ENCODE results near the gene SRGAP2B. TPM values are rescaled to one million over a fixed set of nuclear protein-coding genes. Genes with fewer than 3 reads are reported as not detected.
"Not testable (repeated sequence)": the region's sequence is repeated elsewhere in the genome, so short reads cannot be mapped to it uniquely, and the experiment has no call there.

The SRGAP2B gene
- total and polyA plus RNA-seq, 2 of the 8 experiments (the other 6 are each of a cell fraction or from before 2014, with no cell fraction given): 4.9 to 39.5 TPM

GRCh38 chr1:144927292-144927691 lies 167.8 kb downstream of the SRGAP2B start:
- 71% methylated on average over 1 of the region's 1 CpG; no CpG with 5 or more reads in 1 of the 2 experiments for WGBS, 2 experiments (ENCODE audit: extremely low coverage in 1 of 2, insufficient coverage in 1 of 2, insufficient read length in 1 of 2, insufficient replicate concordance in 2 of 2, low coverage in 1 of 2, low lambda C conversion rate in 2 of 2, missing lambda C conversion rate in 1 of 2)
- H3K79me1 ChIP-seq (ENCODE audit: low read depth, low read length); DNase-seq (ENCODE audit: low read depth in 1 of 2, low spot score in 2 of 2); H2BK15ac ChIP-seq (ENCODE audit: low read length); FAIRE-seq; H3K56ac ChIP-seq (replicated peaks; ENCODE audit: insufficient read length, low read depth, low read length); H2BK12ac ChIP-seq (ENCODE audit: low read depth, low read length); H3K4me2 ChIP-seq (ENCODE audit: insufficient read depth in 1 of 2, low read depth in 2 of 2, low read length in 2 of 2); H3K27ac ChIP-seq (ENCODE audit: low read depth, low read length); H3K9ac ChIP-seq (replicated peaks in 1 of 4; ENCODE audit: extremely low read depth in 1 of 4, low read depth in 3 of 4, low read length in 3 of 4); H3K4me1 ChIP-seq (replicated peaks in 1 of 4; ENCODE audit: control insufficient read depth in 3 of 4, insufficient read depth in 4 of 4, low read length in 3 of 4); H3K4me3 ChIP-seq (ENCODE audit: extremely low read depth in 1 of 4, insufficient read depth in 2 of 4, low read depth in 3 of 4, low read length in 4 of 4); H3K23me2 ChIP-seq (ENCODE audit: low read depth, low read length); H3K4ac ChIP-seq (replicated peaks; ENCODE audit: insufficient read length, low read depth, low read length); H4K8ac ChIP-seq (ENCODE audit: extremely low read depth, insufficient read depth, low read length); H4K5ac ChIP-seq (ENCODE audit: insufficient read length, low read depth, low read length); H4K91ac ChIP-seq (replicated peaks; ENCODE audit: insufficient read length, low read length); H2BK5ac ChIP-seq (ENCODE audit: low read depth, low read length); H2AFZ ChIP-seq (ENCODE audit: low read length); H3K14ac ChIP-seq (ENCODE audit: insufficient read length); H3K9me3 ChIP-seq (ENCODE audit: insufficient read depth in 2 of 2, low read depth in 1 of 2, low read length in 1 of 2); H4K20me1 ChIP-seq (replicated peaks in 1 of 2; ENCODE audit: control insufficient read depth in 1 of 2, insufficient read depth in 2 of 2, low read length in 2 of 2); H2AK5ac ChIP-seq (ENCODE audit: low read depth, low read length); H2BK20ac ChIP-seq (ENCODE audit: low read length); H3K23ac ChIP-seq (ENCODE audit: insufficient read length); CTCF ChIA-PET (ENCODE audit: partially characterized antibody); H3K27me3 ChIP-seq (replicated peaks in 1 of 4; ENCODE audit: control insufficient read depth in 3 of 4, extremely low read depth in 1 of 4, insufficient read depth in 3 of 4, low read length in 3 of 4); POLR2A ChIA-PET (ENCODE audit: partially characterized antibody); H2BK120ac ChIP-seq (replicated peaks; ENCODE audit: low read depth, low read length); H3K18ac ChIP-seq (ENCODE audit: extremely low read depth, low read length); H3K79me2 ChIP-seq (ENCODE audit: control insufficient read depth in 1 of 2, insufficient read depth in 2 of 2, low read length in 2 of 2); H3K36me3 ChIP-seq (ENCODE audit: control insufficient read depth in 2 of 4, insufficient read depth in 4 of 4, low read length in 3 of 4): not testable (repeated sequence)

GRCh38 chr1:144923640-144924039 lies 171.5 kb downstream of the SRGAP2B start:
- H3K79me2 ChIP-seq (ENCODE audit: control insufficient read depth in 1 of 2, insufficient read depth in 2 of 2, low read length in 2 of 2); H3K18ac ChIP-seq (ENCODE audit: extremely low read depth, low read length); H2AFZ ChIP-seq (ENCODE audit: low read length); FAIRE-seq; CTCF ChIA-PET (ENCODE audit: partially characterized antibody); H3K56ac ChIP-seq (replicated peaks; ENCODE audit: insufficient read length, low read depth, low read length); H3K27me3 ChIP-seq (replicated peaks in 1 of 4; ENCODE audit: control insufficient read depth in 3 of 4, extremely low read depth in 1 of 4, insufficient read depth in 3 of 4, low read length in 3 of 4); H3K14ac ChIP-seq (ENCODE audit: insufficient read length); H4K5ac ChIP-seq (ENCODE audit: insufficient read length, low read depth, low read length); H3K4me3 ChIP-seq (ENCODE audit: extremely low read depth in 1 of 4, insufficient read depth in 2 of 4, low read depth in 3 of 4, low read length in 4 of 4); H3K9me3 ChIP-seq (ENCODE audit: insufficient read depth in 2 of 2, low read depth in 1 of 2, low read length in 1 of 2); H2BK20ac ChIP-seq (ENCODE audit: low read length); H3K23me2 ChIP-seq (ENCODE audit: low read depth, low read length); H3K36me3 ChIP-seq (ENCODE audit: control insufficient read depth in 2 of 4, insufficient read depth in 4 of 4, low read length in 3 of 4); H2BK120ac ChIP-seq (replicated peaks; ENCODE audit: low read depth, low read length); DNase-seq (ENCODE audit: low read depth in 1 of 2, low spot score in 2 of 2); H2BK15ac ChIP-seq (ENCODE audit: low read length); H4K91ac ChIP-seq (replicated peaks; ENCODE audit: insufficient read length, low read length); POLR2A ChIA-PET (ENCODE audit: partially characterized antibody); H3K4me1 ChIP-seq (replicated peaks in 1 of 4; ENCODE audit: control insufficient read depth in 3 of 4, insufficient read depth in 4 of 4, low read length in 3 of 4); H3K23ac ChIP-seq (ENCODE audit: insufficient read length); H2BK5ac ChIP-seq (ENCODE audit: low read depth, low read length); H4K20me1 ChIP-seq (replicated peaks in 1 of 2; ENCODE audit: control insufficient read depth in 1 of 2, insufficient read depth in 2 of 2, low read length in 2 of 2); H2BK12ac ChIP-seq (ENCODE audit: low read depth, low read length); H2AK5ac ChIP-seq (ENCODE audit: low read depth, low read length); H3K27ac ChIP-seq (ENCODE audit: low read depth, low read length); H3K79me1 ChIP-seq (ENCODE audit: low read depth, low read length); H3K9ac ChIP-seq (replicated peaks in 1 of 4; ENCODE audit: extremely low read depth in 1 of 4, low read depth in 3 of 4, low read length in 3 of 4); H3K4ac ChIP-seq (replicated peaks; ENCODE audit: insufficient read length, low read depth, low read length); H3K4me2 ChIP-seq (ENCODE audit: insufficient read depth in 1 of 2, low read depth in 2 of 2, low read length in 2 of 2); H4K8ac ChIP-seq (ENCODE audit: extremely low read depth, insufficient read depth, low read length): not testable (repeated sequence)
- WGBS, 2 experiments (ENCODE audit: extremely low coverage in 1 of 2, insufficient coverage in 1 of 2, insufficient read length in 1 of 2, insufficient replicate concordance in 2 of 2, low coverage in 1 of 2, low lambda C conversion rate in 2 of 2, missing lambda C conversion rate in 1 of 2): no CpG with 5 or more reads among the region's 5 CpGs
